Fibroblast of mammary gland (primary cell): ENCODE results near the gene GARIN6.
"Not testable (repeated sequence)": the region's sequence is repeated elsewhere in the genome, so short reads cannot be mapped to it uniquely, and the experiment has no call there.

Experiments
- DNase-seq: peaks from one replicate; pipeline ENCODE4 v3.0.0-alpha.2; 2010; ENCODE audit warnings: low read depth
- H3K4me3 ChIP-seq: 2 replicates; pipeline ENCODE4 v1.5.1; 2011; ENCODE audit warnings: low read depth, mild to moderate bottlenecking, low read length, moderate library complexity; ENCODE audit not compliant: control insufficient read depth
- CTCF ChIP-seq: conservative IDR thresholded peaks from 2 replicates; pipeline ENCODE4 v1.5.1; 2011; ENCODE audit warnings: low read depth, low read length, inconsistent platforms; ENCODE audit not compliant: control insufficient read depth, insufficient read depth

Gene GARIN6

GRCh38 chr12:99618657-99619056 is 28.9 kb upstream of the GARIN6 start:
- H3K4me3 ChIP-seq = no peak overlapping the region
- no peak for DNase-seq
- no peak for TF ChIP-seq CTCF

- TF ChIP-seq CTCF = peak; percentile 62
- H3K4me3 ChIP-seq = no peak overlapping the region
- DNase-seq = peak; percentile 42
Observed at GRCh38 chr12:99619389-99620158, 28.0 kb upstream of the GARIN6 start.

GRCh38 chr12:99620159-99620479 is 27.4 kb upstream of the GARIN6 start:
- no peak for DNase-seq
- TF ChIP-seq CTCF = no peak
- H3K4me3 ChIP-seq = no peak overlapping the region

GRCh38 chr12:99624591-99624990 is 23.0 kb upstream of the GARIN6 start:
- not testable (repeated sequence) for H3K4me3 ChIP-seq, DNase-seq

- TF ChIP-seq CTCF = no peak
- no peak for DNase-seq
- no peak overlapping the region for H3K4me3 ChIP-seq
Observed at GRCh38 chr12:99627459-99627858, 20.1 kb upstream of the GARIN6 start.

- no peak overlapping the region for H3K4me3 ChIP-seq
- no peak for TF ChIP-seq CTCF
- no peak for DNase-seq
Observed at GRCh38 chr12:99644629-99645028, 2.9 kb upstream of the GARIN6 start.

- H3K4me3 ChIP-seq = no peak overlapping the region
- TF ChIP-seq CTCF = no peak
- DNase-seq = no peak
Observed at GRCh38 chr12:99648183-99648582, 630 bp downstream of the GARIN6 start.
